ENCODE results near the gene PPT1.

The PPT1 gene

GRCh38 chr1:40023379-40023944, 73.6 kb downstream of the PPT1 start:
- H2AFZ ChIP-seq (ENCODE audit: low read depth, low read length): no peak overlapping the region
- H3K27me3 ChIP-seq (ENCODE audit: insufficient read depth, low read length): no peaks in the 10 kb centered on the region
- H3K4me3 ChIP-seq (ENCODE audit: low read length): no peak overlapping the region
- no peaks in the 10 kb centered on the region for H3K4me1 ChIP-seq (ENCODE audit: insufficient read depth, low read length)
- no peaks in the 10 kb centered on the region for H3K36me3 ChIP-seq (ENCODE audit: insufficient read depth, low read length)
- peaks cover 5% of the 10 kb centered on the region for H3K9me3 ChIP-seq (ENCODE audit: low read length)
